ENCODE data around the gene USP6NL.

USP6NL gene

GRCh38 chr10:11449761-11450160 lies 161.7 kb downstream of the USP6NL start:
- Histone ChIP-seq H3K27me3 (ENCODE audit: low read depth, low read length) (no peaks in the 10 kb centered on the region), H3K4me1 (ENCODE audit: control insufficient read depth in 1 of 2, insufficient read depth in 2 of 2, low read length in 2 of 2) (no peaks in the 10 kb centered on the region), H3K36me3 (ENCODE audit: control insufficient read depth in 1 of 2, insufficient read depth in 2 of 2, low read length in 2 of 2) (no peaks in the 10 kb centered on the region), H3K4me3 (ENCODE audit: low read depth in 1 of 2, low read length in 2 of 2) (no peak overlapping the region), H3K27ac (ENCODE audit: low read length) (no peak overlapping the region), H3K9me3 (ENCODE audit: control insufficient read depth in 1 of 2, low read length in 2 of 2) (no peaks in the 10 kb centered on the region)

DNA sequence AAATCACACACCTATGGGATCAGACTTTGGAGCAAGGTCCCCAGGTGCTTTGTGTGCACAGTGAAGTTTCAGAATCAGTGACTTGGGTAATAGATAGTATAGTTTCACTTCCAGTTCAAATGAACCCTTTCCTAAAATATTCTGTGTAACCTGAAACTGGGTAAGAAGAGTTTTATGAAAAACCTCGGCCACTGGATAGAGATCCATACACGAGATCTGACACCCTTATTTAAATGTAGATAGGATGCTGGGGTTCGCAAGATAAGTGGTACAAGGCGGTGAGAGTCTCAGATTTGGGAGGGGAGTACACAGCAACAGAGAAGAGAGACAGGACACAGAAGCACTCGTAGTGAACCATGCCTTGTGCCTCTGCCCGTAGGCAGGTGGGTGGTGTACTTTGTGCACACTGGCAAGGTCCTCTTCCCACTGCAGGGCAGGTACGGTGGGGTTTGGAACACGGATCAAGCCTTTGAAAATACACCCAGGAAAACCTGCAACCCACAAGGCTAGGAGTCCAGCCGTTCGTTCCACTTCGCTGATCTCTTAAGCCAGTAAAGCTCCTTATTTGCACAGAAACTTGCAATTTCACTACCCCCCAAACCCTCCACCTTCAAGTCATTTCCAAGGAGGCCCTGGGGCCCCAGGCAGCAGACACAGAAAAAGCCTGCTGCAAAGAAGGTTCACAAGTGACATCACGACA lies 162.8 kb downstream of the USP6NL start:
- no peak overlapping the region for H3K27ac ChIP-seq (ENCODE audit: low read length)
- no peak overlapping the region for H3K4me3 ChIP-seq (ENCODE audit: low read depth in 1 of 2, low read length in 2 of 2)
- no peaks in the 10 kb centered on the region for H3K9me3 ChIP-seq (ENCODE audit: control insufficient read depth in 1 of 2, low read length in 2 of 2)
- no peaks in the 10 kb centered on the region for H3K36me3 ChIP-seq (ENCODE audit: control insufficient read depth in 1 of 2, insufficient read depth in 2 of 2, low read length in 2 of 2)
- no peaks in the 10 kb centered on the region for H3K4me1 ChIP-seq (ENCODE audit: control insufficient read depth in 1 of 2, insufficient read depth in 2 of 2, low read length in 2 of 2)
- no peaks in the 10 kb centered on the region for H3K27me3 ChIP-seq (ENCODE audit: low read depth, low read length)

DNA sequence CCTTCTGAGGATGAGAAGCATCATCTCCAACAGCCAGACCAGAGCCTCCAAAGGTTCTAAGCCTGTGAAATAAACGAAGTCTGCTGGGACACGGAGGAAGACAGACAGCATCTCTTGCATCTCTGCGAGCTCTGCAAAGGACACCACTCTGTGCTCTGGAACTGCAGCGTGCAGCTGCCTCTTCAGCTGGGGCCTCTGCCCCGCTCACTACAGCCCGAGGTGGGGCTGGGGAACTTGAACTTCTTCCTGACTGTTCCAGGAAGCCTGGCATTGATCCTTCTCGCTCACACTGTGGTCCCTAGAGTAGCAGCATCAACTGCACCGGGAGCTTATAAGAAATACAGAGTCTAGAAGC lies 163.3 kb downstream of the USP6NL start:
- no peaks in the 10 kb centered on the region for H3K9me3 ChIP-seq (ENCODE audit: control insufficient read depth in 1 of 2, low read length in 2 of 2)
- no peak overlapping the region for H3K4me3 ChIP-seq (ENCODE audit: low read depth in 1 of 2, low read length in 2 of 2)
- no peaks in the 10 kb centered on the region for H3K4me1 ChIP-seq (ENCODE audit: control insufficient read depth in 1 of 2, insufficient read depth in 2 of 2, low read length in 2 of 2)
- no peaks in the 10 kb centered on the region for H3K27me3 ChIP-seq (ENCODE audit: low read depth, low read length)
- no peaks in the 10 kb centered on the region for H3K36me3 ChIP-seq (ENCODE audit: control insufficient read depth in 1 of 2, insufficient read depth in 2 of 2, low read length in 2 of 2)
- no peak overlapping the region for H3K27ac ChIP-seq (ENCODE audit: low read length)

DNA sequence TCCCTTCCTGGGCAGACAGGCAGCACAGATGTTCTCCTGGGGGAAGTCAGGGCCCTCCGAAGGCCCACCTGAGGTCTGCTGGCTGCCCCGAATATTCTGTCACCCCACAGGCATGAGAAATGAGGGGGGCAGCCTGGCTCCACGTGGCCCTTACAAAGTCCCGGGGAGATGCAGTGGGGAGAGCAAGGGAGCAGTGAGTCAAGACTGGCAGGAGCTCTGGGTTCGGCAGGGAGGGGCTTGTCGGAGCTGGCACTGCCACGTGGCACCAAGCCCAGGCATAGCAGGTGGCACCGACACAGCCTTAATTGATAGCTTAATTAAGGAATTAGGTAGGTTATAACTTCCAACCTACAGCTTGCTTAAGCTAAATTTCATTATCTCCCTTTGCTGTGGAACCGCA lies 163.9 kb downstream of the USP6NL start:
- no peaks in the 10 kb centered on the region for H3K4me1 ChIP-seq (ENCODE audit: control insufficient read depth in 1 of 2, insufficient read depth in 2 of 2, low read length in 2 of 2)
- H3K27ac ChIP-seq (ENCODE audit: low read length): no peak overlapping the region
- no peaks in the 10 kb centered on the region for H3K27me3 ChIP-seq (ENCODE audit: low read depth, low read length)
- H3K36me3 ChIP-seq (ENCODE audit: control insufficient read depth in 1 of 2, insufficient read depth in 2 of 2, low read length in 2 of 2): no peaks in the 10 kb centered on the region
- H3K4me3 ChIP-seq (ENCODE audit: low read depth in 1 of 2, low read length in 2 of 2): no peak overlapping the region
- no peaks in the 10 kb centered on the region for H3K9me3 ChIP-seq (ENCODE audit: control insufficient read depth in 1 of 2, low read length in 2 of 2)

DNA sequence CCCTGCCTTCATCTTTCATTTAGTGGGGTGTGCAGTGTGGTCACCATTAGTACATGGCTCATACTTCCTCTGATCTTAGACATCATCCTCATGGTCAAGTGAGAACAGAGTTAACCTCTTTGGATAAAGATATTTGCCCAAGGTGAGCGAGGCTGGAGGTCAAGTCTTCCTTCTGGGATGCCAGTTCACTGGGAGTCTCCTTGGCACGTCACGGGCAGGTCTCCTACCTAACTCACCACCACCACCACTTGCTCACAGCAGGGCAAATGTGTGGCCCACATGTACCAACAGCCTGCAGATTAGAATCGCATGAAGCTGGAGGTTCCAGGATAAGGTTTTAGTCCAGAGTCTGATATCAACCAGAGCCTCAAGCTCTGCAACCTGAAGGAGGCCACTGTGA lies 164.6 kb downstream of the USP6NL start:
- Histone ChIP-seq H3K9me3 (ENCODE audit: control insufficient read depth in 1 of 2, low read length in 2 of 2) (no peaks in the 10 kb centered on the region), H3K27me3 (ENCODE audit: low read depth, low read length) (no peaks in the 10 kb centered on the region), H3K27ac (ENCODE audit: low read length) (no peak overlapping the region), H3K36me3 (ENCODE audit: control insufficient read depth in 1 of 2, insufficient read depth in 2 of 2, low read length in 2 of 2) (no peaks in the 10 kb centered on the region), H3K4me1 (ENCODE audit: control insufficient read depth in 1 of 2, insufficient read depth in 2 of 2, low read length in 2 of 2) (no peaks in the 10 kb centered on the region), H3K4me3 (ENCODE audit: low read depth in 1 of 2, low read length in 2 of 2) (no peak overlapping the region)

DNA sequence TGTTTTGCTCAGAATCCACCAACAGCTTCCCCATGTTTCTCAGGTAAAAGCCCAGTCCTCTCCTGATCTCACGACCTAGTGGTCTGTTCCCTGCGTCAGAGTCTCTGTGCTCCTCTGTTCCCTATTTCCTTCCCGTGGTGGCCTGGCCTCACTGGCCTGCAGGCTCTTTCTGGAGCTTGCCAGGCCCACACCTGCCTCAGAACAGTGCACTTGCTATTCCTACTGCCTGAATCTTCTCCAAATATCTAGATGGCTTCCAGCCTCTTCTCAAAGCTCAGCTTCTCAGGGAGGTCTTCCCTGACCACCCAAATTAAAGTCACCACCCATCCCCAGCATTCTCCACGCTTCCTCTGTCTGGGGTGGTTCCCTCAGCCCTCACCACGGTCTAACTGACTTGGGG lies 165.3 kb downstream of the USP6NL start:
- Histone ChIP-seq H3K4me3 (ENCODE audit: low read depth in 1 of 2, low read length in 2 of 2) (no peak overlapping the region), H3K27me3 (ENCODE audit: low read depth, low read length) (no peaks in the 10 kb centered on the region), H3K36me3 (ENCODE audit: control insufficient read depth in 1 of 2, insufficient read depth in 2 of 2, low read length in 2 of 2) (no peaks in the 10 kb centered on the region), H3K4me1 (ENCODE audit: control insufficient read depth in 1 of 2, insufficient read depth in 2 of 2, low read length in 2 of 2) (no peaks in the 10 kb centered on the region), H3K9me3 (ENCODE audit: control insufficient read depth in 1 of 2, low read length in 2 of 2) (no peaks in the 10 kb centered on the region), H3K27ac (ENCODE audit: low read length) (no peak overlapping the region)

DNA sequence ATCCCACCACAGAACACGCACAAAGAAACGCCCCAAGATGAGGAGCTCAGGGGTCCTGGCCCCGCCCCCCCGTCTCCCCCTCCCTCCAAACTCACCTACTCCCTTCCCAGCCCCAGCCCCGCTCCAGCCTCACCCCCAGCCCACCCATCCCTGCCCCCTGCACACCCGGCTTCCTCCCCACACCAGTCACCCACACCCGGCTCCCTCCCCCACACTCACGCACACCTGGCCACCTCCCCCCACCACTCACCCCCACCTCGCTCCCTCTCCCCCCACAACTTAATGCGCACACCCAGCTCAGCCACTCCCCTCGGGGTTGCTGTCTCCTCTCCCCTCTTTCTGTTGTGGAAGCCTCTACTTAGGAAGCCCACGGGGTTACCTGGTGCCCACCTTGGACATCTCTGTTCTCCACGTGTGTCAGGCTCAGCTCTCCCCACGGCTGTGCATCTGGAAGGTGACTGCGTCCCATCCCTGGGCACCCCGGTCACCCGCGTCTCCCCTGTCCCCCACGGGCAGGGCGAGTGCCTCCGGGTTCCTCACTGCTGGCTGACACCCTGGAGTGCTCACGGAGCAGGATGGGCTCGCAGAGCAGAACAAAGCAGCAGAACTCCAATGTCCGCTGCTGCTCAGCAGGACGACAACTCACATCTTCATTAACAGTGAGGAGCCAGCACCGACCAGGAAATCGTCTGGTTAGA lies 166.8 kb downstream of the USP6NL start:
- Histone ChIP-seq H3K9me3 (ENCODE audit: control insufficient read depth in 1 of 2, low read length in 2 of 2) (no peaks in the 10 kb centered on the region), H3K4me1 (ENCODE audit: control insufficient read depth in 1 of 2, insufficient read depth in 2 of 2, low read length in 2 of 2) (no peaks in the 10 kb centered on the region), H3K27ac (ENCODE audit: low read length) (no peak overlapping the region), H3K36me3 (ENCODE audit: control insufficient read depth in 1 of 2, insufficient read depth in 2 of 2, low read length in 2 of 2) (no peaks in the 10 kb centered on the region), H3K4me3 (ENCODE audit: low read depth in 1 of 2, low read length in 2 of 2) (no peak overlapping the region), H3K27me3 (ENCODE audit: low read depth, low read length) (no peaks in the 10 kb centered on the region)

DNA sequence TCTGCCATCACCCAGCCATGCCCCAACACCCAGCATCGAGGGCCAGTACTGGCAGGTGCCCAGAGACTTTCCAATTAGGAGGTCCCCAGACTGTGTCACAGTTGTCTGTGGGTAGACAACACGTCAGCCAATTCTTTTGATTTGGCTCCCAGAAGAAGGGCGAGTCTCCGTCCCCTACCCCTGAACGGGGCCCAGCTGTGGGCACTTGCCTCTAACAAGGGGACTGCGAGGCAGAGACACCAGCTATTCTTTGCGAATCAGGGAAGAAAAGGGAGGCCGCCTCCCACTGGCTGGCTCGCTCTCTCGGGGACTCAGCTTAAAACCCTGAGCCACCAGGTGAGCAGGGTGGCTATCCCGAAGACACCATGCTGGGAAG lies 167.3 kb downstream of the USP6NL start:
- H3K4me3 ChIP-seq (ENCODE audit: low read depth in 1 of 2, low read length in 2 of 2): no peak overlapping the region
- no peaks in the 10 kb centered on the region for H3K9me3 ChIP-seq (ENCODE audit: control insufficient read depth in 1 of 2, low read length in 2 of 2)
- no peak overlapping the region for H3K27ac ChIP-seq (ENCODE audit: low read length)
- no peaks in the 10 kb centered on the region for H3K27me3 ChIP-seq (ENCODE audit: low read depth, low read length)
- H3K36me3 ChIP-seq (ENCODE audit: control insufficient read depth in 1 of 2, insufficient read depth in 2 of 2, low read length in 2 of 2): no peaks in the 10 kb centered on the region
- no peaks in the 10 kb centered on the region for H3K4me1 ChIP-seq (ENCODE audit: control insufficient read depth in 1 of 2, insufficient read depth in 2 of 2, low read length in 2 of 2)

- Histone ChIP-seq H3K4me1 (ENCODE audit: control insufficient read depth in 1 of 2, insufficient read depth in 2 of 2, low read length in 2 of 2) (no peaks in the 10 kb centered on the region), H3K36me3 (ENCODE audit: control insufficient read depth in 1 of 2, insufficient read depth in 2 of 2, low read length in 2 of 2) (no peaks in the 10 kb centered on the region), H3K27me3 (ENCODE audit: low read depth, low read length) (no peaks in the 10 kb centered on the region), H3K27ac (ENCODE audit: low read length) (no peak overlapping the region), H3K4me3 (ENCODE audit: low read depth in 1 of 2, low read length in 2 of 2) (no peak overlapping the region), H3K9me3 (ENCODE audit: control insufficient read depth in 1 of 2, low read length in 2 of 2) (no peaks in the 10 kb centered on the region)
These were observed 167.8 kb downstream of the USP6NL start for GRCh38 chr10:11443468-11444154.

GRCh38 chr10:11442001-11442773 lies 169.3 kb downstream of the USP6NL start:
- no peak overlapping the region for H3K4me3 ChIP-seq (ENCODE audit: low read depth in 1 of 2, low read length in 2 of 2)

DNA sequence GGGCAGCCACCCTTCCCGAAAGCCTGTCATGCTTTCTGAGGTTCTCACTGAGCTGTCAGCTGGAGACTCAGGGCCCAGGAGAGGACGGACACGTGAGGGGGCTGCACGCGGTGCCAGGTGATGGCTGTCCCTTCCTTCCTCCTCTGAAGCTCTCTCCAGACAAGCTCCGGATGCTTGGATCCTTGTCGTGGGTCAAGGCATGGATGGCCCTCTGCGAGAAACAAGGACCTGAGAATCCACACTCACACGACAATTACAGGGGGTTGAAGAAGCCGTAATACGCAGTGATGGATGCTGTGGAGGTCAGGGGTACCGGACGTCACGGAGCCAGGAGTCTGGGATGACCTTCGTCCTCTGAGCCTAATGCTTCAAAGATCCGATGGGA lies 170.3 kb downstream of the USP6NL start:
- Histone ChIP-seq H3K36me3 (ENCODE audit: control insufficient read depth in 1 of 2, insufficient read depth in 2 of 2, low read length in 2 of 2) (no peaks in the 10 kb centered on the region), H3K27me3 (ENCODE audit: low read depth, low read length) (no peaks in the 10 kb centered on the region), H3K4me3 (ENCODE audit: low read depth in 1 of 2, low read length in 2 of 2) (no peak overlapping the region), H3K9me3 (ENCODE audit: control insufficient read depth in 1 of 2, low read length in 2 of 2) (no peaks in the 10 kb centered on the region), H3K27ac (ENCODE audit: low read length) (no peak overlapping the region), H3K4me1 (ENCODE audit: control insufficient read depth in 1 of 2, insufficient read depth in 2 of 2, low read length in 2 of 2) (no peaks in the 10 kb centered on the region)

More at GRCh38 chr10:11442001-11442773, 169.3 kb downstream of the USP6NL start:
- H3K27me3 ChIP-seq (ENCODE audit: low read depth, low read length): no peaks in the 10 kb centered on the region
- H3K36me3 ChIP-seq (ENCODE audit: control insufficient read depth in 1 of 2, insufficient read depth in 2 of 2, low read length in 2 of 2): no peaks in the 10 kb centered on the region
- H3K27ac ChIP-seq (ENCODE audit: low read length): no peak overlapping the region
- no peaks in the 10 kb centered on the region for H3K4me1 ChIP-seq (ENCODE audit: control insufficient read depth in 1 of 2, insufficient read depth in 2 of 2, low read length in 2 of 2)
- no peaks in the 10 kb centered on the region for H3K9me3 ChIP-seq (ENCODE audit: control insufficient read depth in 1 of 2, low read length in 2 of 2)
